NCI-H460 (cell line): ENCODE measurements around the gene TMEM232. TPM values are rescaled to one million over a fixed set of nuclear protein-coding genes. Genes with fewer than 3 reads are reported as not detected.

Source experiments
- DNase-seq: peaks from one replicate; pipeline ENCODE4 v3.0.0-alpha.2; 2016; ENCODE audit warnings: low read depth; ENCODE audit errors: extremely low read depth
- small RNA-seq, 2 experiments: library from RNA; depleted of rRNA; stranded (forward); fragments of <200 nt; gene quantifications; one replicate each; pipeline ENCODE3, GENCODE V24; 2014
- total RNA-seq: library from RNA; depleted of rRNA; stranded (reverse); fragments of >200 nt; shearing (Covaris generic); gene quantifications from 2 replicates; pipeline ENCODE4 v1.2.3, GENCODE V29; 2014; rRNA removed

TMEM232 gene
- total RNA-seq, 1 experiment from 2014 or later: 2.0 TPM

GRCh38 chr5:110435207-110435606, 291.3 kb downstream of the TMEM232 start:
- DNase-seq: no peak

GRCh38 chr5:110431603-110432002, 294.9 kb downstream of the TMEM232 start:
- no peak for DNase-seq

DNA sequence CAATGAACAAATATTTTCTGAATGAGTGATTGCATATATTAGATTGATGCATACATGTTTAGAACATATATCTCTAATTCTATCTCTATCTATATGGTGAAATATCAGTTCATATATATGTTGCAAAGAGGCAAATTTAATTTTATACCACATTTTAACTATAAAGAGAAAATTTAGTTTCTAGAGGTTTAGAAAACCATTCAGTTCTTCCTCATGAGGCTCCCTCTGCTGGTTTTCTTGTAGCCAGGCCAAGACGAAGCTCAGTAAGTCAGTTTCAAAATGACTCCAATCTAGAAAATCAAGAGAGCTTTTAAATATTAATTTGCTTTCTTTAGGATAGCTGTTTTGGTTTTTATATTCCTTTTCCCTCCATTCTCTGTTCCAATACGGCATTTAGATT, 312.1 kb downstream of the TMEM232 start:
- no peak for DNase-seq

DNA sequence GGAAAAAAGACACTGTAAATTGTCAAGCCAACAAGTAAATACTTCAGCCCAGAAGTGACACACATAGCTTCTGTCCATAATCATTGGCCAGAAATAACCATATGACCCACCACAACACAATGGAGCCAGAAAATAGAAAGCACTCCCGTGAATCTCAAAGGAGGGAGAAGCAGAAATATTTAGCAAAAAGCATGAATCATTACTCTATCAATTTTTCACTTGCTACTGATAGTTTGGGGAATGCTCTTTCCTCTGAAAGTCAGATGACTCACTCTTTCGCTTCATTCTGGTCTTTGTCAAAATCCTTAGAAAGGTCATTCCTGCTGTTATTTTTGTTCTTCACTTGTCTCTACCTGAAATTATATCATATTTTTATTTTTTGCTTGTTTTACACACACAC, 312.6 kb downstream of the TMEM232 start:
- DNase-seq: no peak

DNA sequence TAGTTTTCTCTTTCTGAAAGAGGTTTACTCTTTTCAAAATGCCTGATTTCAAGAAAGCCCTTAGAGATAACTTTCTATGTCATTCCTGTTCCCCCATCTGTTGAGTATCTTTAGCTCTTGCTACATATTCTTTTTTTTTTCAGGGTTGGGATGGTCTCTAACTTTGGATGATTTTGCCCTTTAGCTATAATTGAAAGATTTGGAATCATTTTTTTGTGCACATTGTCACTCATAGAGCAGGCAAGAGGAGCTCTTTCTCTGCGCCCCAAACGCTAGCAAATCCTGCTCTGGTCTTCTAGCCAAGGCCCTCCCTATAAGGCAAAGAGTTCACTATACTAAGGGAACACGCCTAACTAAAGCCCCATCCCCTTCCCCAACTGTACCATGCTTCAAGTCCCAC, 316.9 kb downstream of the TMEM232 start:
- DNase-seq: no peak

DNA sequence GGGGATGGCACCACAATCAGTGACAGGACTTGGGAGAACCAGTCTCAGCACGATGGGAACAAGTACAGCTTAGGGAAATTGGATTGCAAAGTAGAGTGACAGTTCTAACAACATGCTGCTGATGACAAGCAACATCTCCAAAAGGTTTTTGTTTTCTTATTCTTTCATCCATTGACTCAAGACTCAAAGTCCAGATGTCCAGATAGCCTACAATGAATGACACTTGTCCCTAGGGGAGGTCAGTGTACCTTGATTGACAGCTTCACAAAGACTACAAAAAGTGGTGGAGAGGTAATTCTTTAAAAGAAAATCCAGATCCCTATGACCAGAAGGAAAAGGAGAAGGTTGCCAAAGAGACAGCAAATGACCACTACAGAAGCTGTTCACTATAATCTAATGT, 323.9 kb downstream of the TMEM232 start:
- no peak for DNase-seq

- DNase-seq: no peak
These were observed 324.6 kb downstream of the TMEM232 start for GRCh38 chr5:110401881-110402280.

- no peak for DNase-seq
These were observed 327.5 kb downstream of the TMEM232 start for GRCh38 chr5:110398951-110399350.

- DNase-seq: no peak
These were observed 329.2 kb downstream of the TMEM232 start for GRCh38 chr5:110397281-110397680.

DNA sequence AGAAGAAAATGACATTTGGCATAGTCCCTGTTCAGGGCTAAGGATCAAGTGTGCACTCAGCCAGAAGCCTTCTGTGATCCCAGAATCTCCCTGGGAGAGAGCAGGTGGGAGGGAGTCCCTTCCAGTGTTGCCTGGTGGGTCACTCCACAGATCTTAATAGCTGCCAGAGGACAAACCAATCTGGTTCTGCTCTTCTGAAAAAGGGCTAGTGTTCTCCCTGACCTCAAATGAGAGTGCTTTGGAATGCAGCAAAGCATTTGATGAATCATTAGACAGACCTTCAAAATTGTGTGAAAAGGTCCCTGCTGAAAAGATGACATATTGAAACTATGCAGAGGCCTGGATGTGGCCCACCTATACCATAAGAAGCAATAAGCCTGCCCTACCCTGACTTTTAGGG, 339.7 kb downstream of the TMEM232 start:
- no peak for DNase-seq

- no peak for DNase-seq
These were observed 343.2 kb downstream of the TMEM232 start for GRCh38 chr5:110383231-110383630.

GRCh38 chr5:110377943-110378342, 348.5 kb downstream of the TMEM232 start:
- no peak for DNase-seq

GRCh38 chr5:110377361-110377760, 349.1 kb downstream of the TMEM232 start:
- no peak for DNase-seq

DNA sequence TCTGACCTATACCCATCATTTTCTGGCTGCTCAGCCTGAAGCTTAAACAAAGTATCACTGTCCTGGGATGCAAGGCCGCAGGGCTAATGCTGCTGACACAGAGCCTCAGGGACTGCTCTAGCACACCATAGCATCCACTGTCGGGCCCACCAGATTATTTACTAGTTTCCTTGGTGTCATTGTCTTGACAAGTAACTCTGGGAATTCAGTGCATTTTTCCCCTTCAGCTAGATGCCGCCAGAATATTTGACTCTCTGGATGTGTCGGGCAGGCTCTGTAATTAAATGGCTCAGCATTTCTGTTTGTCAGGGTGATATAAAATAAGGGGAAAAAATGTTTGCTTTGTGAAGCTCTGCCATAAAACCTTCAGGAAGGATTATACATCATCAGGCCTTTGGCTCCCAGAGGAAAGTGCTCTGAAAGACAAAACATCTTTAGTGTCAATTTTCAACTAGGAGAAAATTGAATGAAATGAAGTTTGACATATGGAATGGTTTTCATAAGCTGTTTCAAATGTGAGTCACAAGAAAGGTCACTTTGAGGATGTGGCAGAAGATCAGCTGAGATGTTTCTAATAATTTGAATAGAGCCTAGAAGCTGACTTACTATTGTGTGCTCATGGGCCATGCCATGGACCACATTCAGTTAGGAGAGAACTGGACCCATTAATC, 350.1 kb downstream of the TMEM232 start:
- DNase-seq: no peak

DNA sequence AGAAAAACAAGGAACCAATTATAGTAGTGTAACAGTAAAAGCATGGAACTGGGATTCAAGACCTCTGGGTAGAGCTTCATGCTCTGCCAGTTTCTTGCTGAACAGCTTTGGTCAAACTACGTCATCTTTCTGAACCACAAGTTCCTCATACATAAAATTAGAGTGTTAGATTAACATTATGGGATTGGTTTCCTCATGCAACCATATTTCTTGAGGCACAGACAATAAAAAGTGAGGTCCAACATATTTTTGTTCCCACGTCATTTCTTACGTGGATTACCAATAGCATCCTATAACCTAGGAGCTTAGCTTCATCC, 354.8 kb downstream of the TMEM232 start:
- no peak for DNase-seq

GRCh38 chr5:110371011-110371724, 355.3 kb downstream of the TMEM232 start:
- DNase-seq: no peak

Small RNA genes lying within 50 kb of the gene (small RNA-seq; reads per million reads assigned to genes)
- 0 reads per million in 2 experiments for gene MIR548F3
- 0 reads per million in 2 experiments for gene RF00432

Other genes with a start within 250 kb of the TMEM232 start
- 42.8 and 43.4 TPM in 2 replicates for gene SLC25A46, start 12.3 kb upstream of the TMEM232 start, total RNA-seq